Aortic smooth muscle cell (primary cell): ENCODE results near the gene LIX1. TPM values are rescaled to one million over a fixed set of nuclear protein-coding genes. Genes with fewer than 3 reads are reported as not detected.

Experiments
- total RNA-seq: library from RNA; depleted of rRNA; stranded (reverse); fragments of >200 nt; gene quantifications from 2 replicates; pipeline ENCODE4 v1.2.3, GENCODE V29; 2014

Gene LIX1
- not detected in 2 replicates for total RNA-seq

DNA sequence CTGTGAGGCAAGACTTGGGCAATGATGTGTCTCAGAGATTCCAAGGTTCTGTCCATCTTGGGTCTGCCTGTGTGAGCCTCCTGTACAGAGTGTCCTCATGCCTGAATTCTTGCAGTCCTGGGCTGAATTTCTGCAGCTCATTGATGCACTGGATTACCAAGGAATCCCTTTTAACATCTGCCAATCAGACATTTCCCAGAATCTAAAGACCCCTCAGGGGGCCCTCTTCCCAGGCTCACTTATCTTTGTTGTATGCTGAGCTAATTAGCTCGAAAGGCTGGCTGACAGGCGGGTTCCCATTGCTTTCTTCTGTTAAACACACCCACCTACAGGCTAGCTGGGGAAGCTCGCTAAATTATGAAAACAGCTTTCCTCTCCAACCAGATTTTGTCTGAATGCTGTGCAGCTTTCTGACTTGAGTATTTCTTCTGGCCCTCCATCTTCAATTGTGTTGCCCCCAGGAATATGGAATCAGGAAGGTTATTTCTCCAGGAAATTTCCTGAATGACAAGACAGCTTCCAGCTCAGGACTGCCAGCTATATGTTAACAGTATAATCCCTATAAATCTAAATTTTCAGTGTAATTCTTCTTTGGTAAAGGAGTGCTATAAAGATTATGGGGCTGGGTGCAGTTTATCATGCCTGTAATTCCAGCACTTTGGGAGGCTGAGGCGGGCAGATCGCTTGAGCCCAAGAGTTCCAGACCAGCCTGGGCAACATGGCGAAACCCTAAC, at the start of gene LIX1:
Gene LIX1 (minus strand): TSS at position 91 of the 734 bp plus-strand sequence. CDS start 35 bp downstream, at position 56.

GRCh38 chr5:97183100-97183929, 40.9 kb upstream of the LIX1 start, which contains the start of gene RIOK2:
TSS of gene RIOK2 (minus strand) at chr5:97183247. CDS start at chr5:97183191, 56 bp downstream.

Other genes with a start within 250 kb of the LIX1 start
- gene LNPEP, start 206.5 kb downstream of the LIX1 start, total RNA-seq = 39.4 and 41.1 TPM in 2 replicates
- 27.3 and 36.5 TPM in 2 replicates for gene RIOK2, start 40.6 kb upstream of the LIX1 start, total RNA-seq